K562 (cell line): ENCODE results near the gene MTPN. TPM values are rescaled to one million over a fixed set of nuclear protein-coding genes. Genes with fewer than 3 reads are reported as not detected.

Experiments
- ATAC-seq: fragments of 200-7000 bp; cut with Tn5 transposase; 3 replicates; pipeline ENCODE4 v1.9.1; 2020; ENCODE audit warnings: moderate library complexity
- BruUV-seq: library from RNA; stranded (reverse); fragments of 400-500 nt; replicated peaks from 2 replicates; lab custom pipeline; 2021; lab: Mats Ljungman, UMichigan
- CTCF ChIA-PET: fragments of 300-600 bp; formaldehyde crosslinking; extraction: SDS; loops from one replicate; lab custom pipeline; 2021; ENCODE audit warnings: low intra/inter-chr PET ratio; lab: Yijun Ruan, JAX
- POLR2A ChIA-PET: fragments of 300-600, 350-650 bp; sonication (Branson Sonifier 250); formaldehyde crosslinking; extraction: SDS; loops from one replicate; lab custom pipeline; 2021; ENCODE audit warnings: antibody characterized with exemption, inconsistent platforms; lab: Yijun Ruan, JAX
- DNase-seq, 4 experiments: peaks; one replicate each; pipeline versions ENCODE4 v3.0.0 to v3.0.0-alpha.2; 2011 to 2018; ENCODE audit warnings: low spot score in 3 of 4, mixed read lengths in 3 of 4; ENCODE audit errors: extremely low read depth in 1 of 4
- FAIRE-seq: peaks from 2 replicates; lab custom pipeline; 2011; peaks lifted over from hg19 to GRCh38; lab: Jason Lieb, UNC
- H2AFZ ChIP-seq: 2 replicates; pipeline ENCODE4 v1.6.0; 2011; ENCODE audit warnings: low read depth, low read length, control low read depth, inconsistent platforms
- H3K27ac ChIP-seq: fragments of 200-600 bp; 3 replicates; pipeline ENCODE4 v1.8.0; 2011; ENCODE audit warnings: low read depth, mild to moderate bottlenecking, control low read depth, inconsistent platforms, low read length, moderate library complexity, mixed read lengths; ENCODE audit errors: extremely low read depth
- H3K27me3 ChIP-seq, 2 experiments: fragments of 300-600 bp in 1 of 2; 2 replicates in 1 of 2; 3 replicates in 1 of 2; pipeline versions ENCODE4 v1.6.0 to v1.8.0; 2011; ENCODE audit warnings: inconsistent platforms in 2 of 2, low read length in 2 of 2, mild to moderate bottlenecking in 1 of 2, mixed read lengths in 1 of 2, moderate library complexity in 1 of 2; ENCODE audit not compliant: control insufficient read depth in 2 of 2, insufficient read depth in 2 of 2
- H3K36me3 ChIP-seq: fragments of 300-600 bp; 3 replicates; pipeline ENCODE4 v1.8.0; 2011; ENCODE audit warnings: mild to moderate bottlenecking, low read length, inconsistent platforms; ENCODE audit not compliant: control insufficient read depth, insufficient read depth
- H3K4me1 ChIP-seq, 2 experiments: fragments of 200-600 bp in 1 of 2; replicated peaks in 1 of 2; 2 replicates in 1 of 2; 3 replicates in 1 of 2; pipeline versions ENCODE4 v1.5.1 to v1.8.0; 2011; ENCODE audit warnings: inconsistent platforms in 2 of 2, low read length in 2 of 2, mild to moderate bottlenecking in 1 of 2, mixed read lengths in 1 of 2, moderate library complexity in 1 of 2; ENCODE audit not compliant: control insufficient read depth in 2 of 2, insufficient read depth in 2 of 2
- H3K4me2 ChIP-seq: 2 replicates; pipeline ENCODE4 v1.6.1; 2011; ENCODE audit warnings: low read length, control low read depth, inconsistent platforms, mixed read lengths; ENCODE audit not compliant: insufficient read depth
- H3K4me3 ChIP-seq: fragments of 200-600 bp; sonication (generic), shearing (Covaris generic); 2 replicates; pipeline ENCODE4 v1.5.1; 2016; ENCODE audit warnings: control low read depth, inconsistent platforms
- H3K79me2 ChIP-seq: fragments of 200-600 bp; 3 replicates; pipeline ENCODE4 v1.8.0; 2011; ENCODE audit warnings: low read length, inconsistent platforms; ENCODE audit not compliant: control insufficient read depth, insufficient read depth
- H3K9ac ChIP-seq, 2 experiments: 2 replicates each; pipeline versions ENCODE4 v1.6.0 to v1.6.1; 2011; ENCODE audit warnings: low read depth in 2 of 2, low read length in 2 of 2, control low read depth in 1 of 2, inconsistent platforms in 1 of 2, mild to moderate bottlenecking in 1 of 2, mixed read lengths in 1 of 2; ENCODE audit not compliant: insufficient read depth in 1 of 2
- H3K9me1 ChIP-seq: one replicate; pipeline ENCODE4 v1.6.0; 2011; ENCODE audit warnings: inconsistent platforms, mild to moderate bottlenecking, low read length, moderate library complexity; ENCODE audit not compliant: control insufficient read depth, insufficient read depth
- H3K9me3 ChIP-seq: replicated peaks from 2 replicates; pipeline ENCODE4 v1.5.1; 2011; ENCODE audit warnings: low read depth, low read length, inconsistent platforms; ENCODE audit not compliant: control insufficient read depth, insufficient read depth
- H4K20me1 ChIP-seq: replicated peaks from 2 replicates; pipeline ENCODE4 v1.6.1; 2011; ENCODE audit warnings: low read length, inconsistent platforms, mixed read lengths; ENCODE audit not compliant: control insufficient read depth, insufficient read depth
- ATF4 ChIP-seq: fragments of 450-650 bp; formaldehyde crosslinking; IDR thresholded peaks from 2 replicates; pipeline ENCODE4 v1.4.0; 2022; ENCODE audit warnings: mild to moderate bottlenecking, moderate library complexity
- CBFB ChIP-seq: sonication (generic); formaldehyde crosslinking; IDR thresholded peaks from 2 replicates; pipeline ENCODE4 v1.4.0; 2020; ENCODE audit warnings: mild to moderate bottlenecking, missing genetic modification reagents
- CCAR2 ChIP-seq: fragments of 200-400 bp; formaldehyde crosslinking; IDR thresholded peaks from 2 replicates; pipeline ENCODE4 v1.6.1; 2017; ENCODE audit warnings: mild to moderate bottlenecking, low read depth, low read length
- CEBPG ChIP-seq, 3 experiments: fragments of 200-800 bp in 1 of 3; sonication (Bioruptor generic) in 1 of 3; sonication (generic) in 1 of 3; formaldehyde crosslinking in 1 of 3; IDR thresholded peaks in 2 of 3; conservative IDR thresholded peaks in 1 of 3; 2 replicates each; pipeline versions ENCODE4 v1.6.1 to v1.8.0; 2016 to 2022; ENCODE audit warnings: missing compliant biosample characterization in 2 of 3, missing genetic modification characterization in 2 of 3, mild to moderate bottlenecking in 1 of 3, missing genetic modification reagents in 1 of 3
- E2F6 ChIP-seq, 2 experiments: IDR thresholded peaks; 2 replicates each; pipeline ENCODE4 v1.6.1; 2011; ENCODE audit warnings: borderline replicate concordance in 1 of 2, control low read depth in 1 of 2, low read depth in 1 of 2, low read length in 1 of 2, mild to moderate bottlenecking in 1 of 2, mixed read lengths in 1 of 2, moderate library complexity in 1 of 2; ENCODE audit not compliant: insufficient read depth in 1 of 2, insufficient read length in 1 of 2, poor library complexity in 1 of 2, severe bottlenecking in 1 of 2; ENCODE audit errors: extremely low read depth in 1 of 2
- HDAC8 ChIP-seq: fragments of 450-650 bp; IDR thresholded peaks from 2 replicates; pipeline ENCODE4 v1.6.1; 2016; ENCODE audit warnings: mild to moderate bottlenecking, missing genetic modification characterization, moderate library complexity, missing compliant biosample characterization
- HDGF ChIP-seq: fragments of 450-650 bp; IDR thresholded peaks from 2 replicates; pipeline ENCODE4 v1.6.1; 2016
- KAT2B ChIP-seq: IDR thresholded peaks from one replicate; pipeline ENCODE4 v1.6.1; 2012; ENCODE audit warnings: low read depth, mild to moderate bottlenecking, control low read depth, inconsistent platforms, low read length, moderate library complexity
- KHSRP ChIP-seq: fragments of 450-650 bp; IDR thresholded peaks from 2 replicates; pipeline ENCODE4 v1.6.1; 2017
- KLF6 ChIP-seq: fragments of 250-450 bp; sonication (Bioruptor Pico); IDR thresholded peaks from 2 replicates; pipeline ENCODE4 v1.4.0; 2020; ENCODE audit warnings: mild to moderate bottlenecking, moderate library complexity, borderline replicate concordance
- L3MBTL2 ChIP-seq: fragments of 450-650 bp; IDR thresholded peaks from 2 replicates; pipeline ENCODE4 v1.6.1; 2016; ENCODE audit warnings: mild to moderate bottlenecking, moderate library complexity
- MECOM ChIP-seq: fragments of 250-450 bp; sonication (Bioruptor Pico); IDR thresholded peaks from 2 replicates; pipeline ENCODE4 v1.8.0; 2022; ENCODE audit warnings: inconsistent platforms
- PHF20 ChIP-seq: fragments of 450-650 bp; IDR thresholded peaks from 2 replicates; pipeline ENCODE4 v1.6.1; 2018; ENCODE audit not compliant: partially characterized antibody
- RCOR1 ChIP-seq, 2 experiments: IDR thresholded peaks; 2 replicates each; pipeline ENCODE4 v1.6.1; 2012; ENCODE audit warnings: low read depth in 2 of 2, low read length in 2 of 2, borderline replicate concordance in 1 of 2, improper control_type of control experiment in 1 of 2
- RHOXF2B ChIP-seq: fragments of 250-450 bp; sonication (Bioruptor Pico); conservative IDR thresholded peaks from 2 replicates; pipeline ENCODE4 v1.5.1; 2021
- UBTF ChIP-seq, 2 experiments: IDR thresholded peaks; 2 replicates each; pipeline ENCODE4 v1.6.1; 2012; ENCODE audit warnings: improper control_type of control experiment in 2 of 2, low read depth in 2 of 2, low read length in 2 of 2, borderline replicate concordance in 1 of 2
- ZNF274 ChIP-seq: IDR thresholded peaks from 2 replicates; pipeline ENCODE4 v1.6.1; 2011; ENCODE audit warnings: low read depth, mild to moderate bottlenecking, low read length, moderate library complexity, borderline replicate concordance
- ZNF445 ChIP-seq: fragments of 250-450 bp; sonication (Bioruptor Pico); IDR thresholded peaks from 2 replicates; pipeline ENCODE4 v1.4.0; 2020; ENCODE audit warnings: low read depth, mild to moderate bottlenecking, moderate library complexity
- ZNF586 ChIP-seq: fragments of 450-650 bp; formaldehyde crosslinking; conservative IDR thresholded peaks from 2 replicates; pipeline ENCODE4 v1.4.0; 2020; ENCODE audit warnings: mild to moderate bottlenecking, moderate library complexity
- ZNF75A ChIP-seq: fragments of 450-650 bp; formaldehyde crosslinking; IDR thresholded peaks from 2 replicates; pipeline ENCODE4 v1.4.0; 2020; ENCODE audit warnings: mild to moderate bottlenecking
- WGBS: fragments of 100-300 bp; shearing (Covaris generic); methylation state at CpG from one replicate; pipeline ENCODE4 v1.1.6; 2016; ENCODE audit warnings: low coverage, mixed read lengths; ENCODE audit not compliant: insufficient coverage; ENCODE audit errors: missing lambda C conversion rate; 5-methylcytosine and 5-hydroxymethylcytosine counted together
- in situ Hi-C: fragments of 300-500 bp; cut with MboI; formaldehyde crosslinking; loops from 4 replicates; pipeline ENCODE4 v1.15.0; 2018; ENCODE audit warnings: inconsistent platforms, mixed read lengths
- intact Hi-C: fragments of 100-400 bp; cut with micrococcal nuclease; formaldehyde crosslinking; loops from 2 replicates; pipeline ENCODE4 v1.14.2; 2022
- polyA plus RNA-seq, 8 experiments: library from polyadenylated mRNA; depleted of rRNA in 4 of 8; stranded (reverse) in 5 of 8; unstranded in 3 of 8; fragments of >200 nt; fragmentation: Nextera tagmentation in 2 of 8; fragmentation: Illumina TruSeq in 1 of 8; extraction: Ambion mirVana in 2 of 8; extraction: Trizol in 1 of 8; gene quantifications; 2 replicates each; pipeline versions ENCODE4 v1.2.1 to v1.2.3, GENCODE V29; 2011 to 2014; ENCODE audit warnings: inconsistent platforms in 1 of 8, missing spikeins in 1 of 8
- total RNA-seq, 7 experiments: library from RNA; depleted of rRNA in 6 of 7; stranded (reverse); fragments of >200 nt in 6 of 7; fragmentation: Illumina TruSeq in 2 of 7; extraction: Trizol in 2 of 7; gene quantifications; 2 replicates each; pipeline versions ENCODE4 v1.2.1 to v1.2.3, GENCODE V29; 2011 to 2021; ENCODE audit warnings: low replicate concordance in 1 of 7

Gene MTPN
- total and polyA plus RNA-seq, 9 of the 15 experiments (the other 6 are each of a cell fraction or from before 2014, with no cell fraction given) = 68.5 to 261 (median 156) TPM

GRCh38 chr7:135917721-135918120, 59.4 kb downstream of the MTPN start:
- Histone ChIP-seq H3K27me3 (no peaks in the 10 kb centered on the region), H3K9me3 (0 out of 2 replicates have a peak, but pooled peaks cover 4% of the 10 kb centered on the region), H3K4me1 (peaks cover 2% of the 10 kb centered on the region in 2 experiments; a peak in 2 of 5 replicates), H3K79me2 (no peaks in the 10 kb centered on the region), H3K27ac (no peak overlapping the region), H3K9ac (no peak overlapping the region), H3K36me3 (no peaks in the 10 kb centered on the region; the same call in 2 of the 3 replicates), H3K9me1 (no peaks in the 10 kb centered on the region), H4K20me1 (no peaks in the 10 kb centered on the region), H3K4me3 (no peak overlapping the region), H2AFZ (no peak overlapping the region), H3K4me2 (no peak overlapping the region)
- intact Hi-C loops = no loop called here
- WGBS = 43% methylated on average over 7 of the region's 7 CpGs
- DNase-seq (no peak), ATAC-seq (peak; percentile 49), FAIRE-seq (no peak)
- in situ Hi-C loops = no loop called here
- no TSS peak for BruUV-seq
- POLR2A ChIA-PET = no interaction called here
- CTCF ChIA-PET = no interaction called here
- TF ChIP-seq ZNF445 (no peak), HDGF (no peak), KHSRP (no peak), RCOR1 (IDR thresholded peaks at IDR 0.05; ENCODE audit: borderline replicate concordance in 1 of 2, low read depth in 2 of 2, low read length in 2 of 2) (peak in 1 of 2 experiments; percentile 57; a peak in 1 of 4 replicates), KLF6 (CRISPR knock-in tag) (no peak), E2F6 (IDR thresholded peaks at IDR 0.05; ENCODE audit: borderline replicate concordance in 1 of 2, extremely low read depth in 1 of 2, insufficient read depth in 1 of 2, insufficient read length in 1 of 2, low read depth in 1 of 2, low read length in 1 of 2, poor library complexity in 1 of 2, severe bottlenecking in 1 of 2) (no peak), CCAR2 (no peak), MECOM (no peak), CEBPG (CRISPR knock-in tag; IDR thresholded peaks at IDR 0.05) (peak; percentile 96), CEBPG (tag; conservative IDR thresholded peaks at IDR 0.05 in 1 of 2, IDR thresholded peaks at IDR 0.05 in 1 of 2) (peak; percentile 71 to 90), RHOXF2B (CRISPR knock-in tag) (no peak), ATF4 (CRISPR knock-in tag) (peak; percentile 81), ZNF274 (no peak), UBTF (IDR thresholded peaks at IDR 0.05; ENCODE audit: borderline replicate concordance in 1 of 2, low read depth in 2 of 2, low read length in 2 of 2) (no peak), CBFB (CRISPR knock-in tag) (no peak), ZNF75A (CRISPR knock-in tag) (no peak), ZNF586 (CRISPR knock-in tag) (no peak), HDAC8 (no peak), L3MBTL2 (peak; percentile 68), KAT2B (no peak), PHF20 (no peak)
